Measurements from ENCODE around the gene ARRB1.

The ARRB1 gene

GRCh38 chr11:75271730-75272129 is 79.7 kb downstream of the ARRB1 start:
- DNase-seq = no peak

GRCh38 chr11:75270896-75271418 is 80.5 kb downstream of the ARRB1 start:
- DNase-seq = no peak

- DNase-seq = no peak
Observed at GRCh38 chr11:75269896-75270295, 81.6 kb downstream of the ARRB1 start.

- DNase-seq = no peak
Observed at GRCh38 chr11:75269367-75269660, 82.1 kb downstream of the ARRB1 start.

GRCh38 chr11:75268626-75269366 is 82.7 kb downstream of the ARRB1 start:
- DNase-seq = no peak

GRCh38 chr11:75267171-75267970 is 84.1 kb downstream of the ARRB1 start:
- DNase-seq = no peak

GRCh38 chr11:75265851-75266531 is 85.5 kb downstream of the ARRB1 start:
- no peak for DNase-seq

GRCh38 chr11:75264971-75265370 is 86.5 kb downstream of the ARRB1 start:
- DNase-seq = no peak

GRCh38 chr11:75264356-75264755 is 87.1 kb downstream of the ARRB1 start:
- no peak for DNase-seq

- no peak for DNase-seq
Observed at GRCh38 chr11:75263944-75264349, 87.5 kb downstream of the ARRB1 start.

GRCh38 chr11:75262961-75263852 is 88.3 kb downstream of the ARRB1 start:
- no peak for DNase-seq

- no peak for DNase-seq
Observed at GRCh38 chr11:75262436-75262835, 89.0 kb downstream of the ARRB1 start.

GRCh38 chr11:75261902-75262361 is 89.5 kb downstream of the ARRB1 start:
- no peak for DNase-seq

- no peak for DNase-seq
Observed at GRCh38 chr11:75260396-75261170, 90.9 kb downstream of the ARRB1 start.

- DNase-seq = no peak
Observed at GRCh38 chr11:75254326-75254725, 97.1 kb downstream of the ARRB1 start.

- no peak for DNase-seq
Observed at GRCh38 chr11:75249704-75250103, 101.8 kb downstream of the ARRB1 start.

GRCh38 chr11:75248924-75249256 is 102.6 kb downstream of the ARRB1 start:
- DNase-seq = no peak

- no peak for DNase-seq
Observed at GRCh38 chr11:75246671-75247350, 104.7 kb downstream of the ARRB1 start.

- DNase-seq = no peak
Observed at GRCh38 chr11:75246006-75246670, 105.3 kb downstream of the ARRB1 start.

- DNase-seq = no peak
Observed at GRCh38 chr11:75245356-75246005, 106.0 kb downstream of the ARRB1 start.

All from NCI-H146 (cell line).